ENCODE results near the gene ARMC5. TPM values are rescaled to one million over a fixed set of nuclear protein-coding genes. Genes with fewer than 3 reads are reported as not detected.
A peak's percentile ranks its signal among the peaks of the same experiment; 100 is the strongest.

The ARMC5 gene
- total and polyA plus RNA-seq, 8 donors = 2.3 to 18.1 (median 4.5) TPM

- Histone ChIP-seq H3K27ac (no peak overlapping the region), H3K9me3 (no peaks in the 10 kb centered on the region), H3K36me3 (peaks cover 0 to 9% (median 0%) of the 10 kb centered on the region in 3 donors), H3K4me1 (peaks cover 0 to 8% (median 6%) of the 10 kb centered on the region in 3 donors), H3K27me3 (no peaks in the 10 kb centered on the region), H3K4me3 (no peak overlapping the region)
- ATAC-seq = no peak
- WGBS, 2 donors = 91 to 94% methylated on average over 17 of the region's 17 CpGs
- TF ChIP-seq, protein P1, sequence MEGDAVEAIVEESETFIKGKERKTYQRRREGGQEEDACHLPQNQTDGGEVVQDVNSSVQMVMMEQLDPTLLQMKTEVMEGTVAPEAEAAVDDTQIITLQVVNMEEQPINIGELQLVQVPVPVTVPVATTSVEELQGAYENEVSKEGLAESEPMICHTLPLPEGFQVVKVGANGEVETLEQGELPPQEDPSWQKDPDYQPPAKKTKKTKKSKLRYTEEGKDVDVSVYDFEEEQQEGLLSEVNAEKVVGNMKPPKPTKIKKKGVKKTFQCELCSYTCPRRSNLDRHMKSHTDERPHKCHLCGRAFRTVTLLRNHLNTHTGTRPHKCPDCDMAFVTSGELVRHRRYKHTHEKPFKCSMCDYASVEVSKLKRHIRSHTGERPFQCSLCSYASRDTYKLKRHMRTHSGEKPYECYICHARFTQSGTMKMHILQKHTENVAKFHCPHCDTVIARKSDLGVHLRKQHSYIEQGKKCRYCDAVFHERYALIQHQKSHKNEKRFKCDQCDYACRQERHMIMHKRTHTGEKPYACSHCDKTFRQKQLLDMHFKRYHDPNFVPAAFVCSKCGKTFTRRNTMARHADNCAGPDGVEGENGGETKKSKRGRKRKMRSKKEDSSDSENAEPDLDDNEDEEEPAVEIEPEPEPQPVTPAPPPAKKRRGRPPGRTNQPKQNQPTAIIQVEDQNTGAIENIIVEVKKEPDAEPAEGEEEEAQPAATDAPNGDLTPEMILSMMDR (IDR thresholded peaks at IDR 0.05) = no peak
- peak in 1 of 6 donors; percentile 69 for DNase-seq
- no peak for FAIRE-seq
- intact Hi-C loops (cut with DNase I) = no loop called here
Measured at GRCh38 chr16:31464781-31465260, 5.5 kb downstream of the ARMC5 start.

DNA sequence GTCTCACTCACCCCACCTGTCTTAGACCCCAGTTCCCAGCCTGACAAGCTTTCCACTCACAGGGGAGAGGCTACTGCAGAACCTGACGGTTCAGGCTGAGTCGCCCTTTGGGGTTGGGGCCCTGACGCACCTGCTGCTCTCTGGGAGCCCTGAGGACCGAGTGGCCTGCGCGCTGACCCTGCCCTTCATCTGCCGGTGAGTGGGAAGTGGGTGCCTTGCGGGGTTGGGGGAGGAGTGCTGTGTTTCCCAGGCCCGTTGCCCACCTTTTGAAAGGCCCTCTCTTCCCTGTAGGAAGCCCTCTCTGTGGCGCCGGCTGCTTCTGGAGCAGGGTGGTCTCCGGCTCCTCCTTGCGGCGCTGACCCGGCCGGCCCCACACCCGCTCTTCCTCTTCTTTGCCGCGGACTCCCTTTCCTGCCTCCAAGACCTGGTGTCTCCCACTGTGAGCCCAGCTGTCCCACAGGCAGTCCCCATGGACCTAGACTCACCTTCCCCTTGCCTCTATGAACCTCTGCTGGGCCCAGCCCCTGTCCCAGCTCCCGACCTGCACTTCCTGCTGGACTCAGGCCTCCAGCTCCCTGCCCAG is 6.6 kb downstream of the ARMC5 start:
- peak in 1 of 6 donors; percentile 57 for DNase-seq
- intact Hi-C loops (cut with DNase I) = no loop called here

GRCh38 chr16:31466381-31466841 is 7.1 kb downstream of the ARMC5 start:
- Histone ChIP-seq H3K27ac (no peak overlapping the region), H3K4me3 (no peak overlapping the region), H3K27me3 (no peaks in the 10 kb centered on the region), H3K9me3 (no peaks in the 10 kb centered on the region), H3K36me3 (peaks cover 0 to 9% (median 0%) of the 10 kb centered on the region in 3 donors), H3K4me1 (no peaks in the 10 kb centered on the region)
- DNase-seq (peak in 1 of 6 donors; percentile 80), FAIRE-seq (no peak), ATAC-seq (no peak)
- 91 to 95% methylated on average over 17 to 18 of the region's 18 CpGs for WGBS, 2 donors
- intact Hi-C loops (cut with DNase I) = no loop called here
- TF ChIP-seq, protein P1 (IDR thresholded peaks at IDR 0.05) = no peak

More for the DNA sequence above, 6.6 kb downstream of the ARMC5 start:
- no peak overlapping the region for H3K27ac ChIP-seq
- FAIRE-seq = no peak
- H3K4me1 ChIP-seq = no peaks in the 10 kb centered on the region
- 89 to 96% methylated on average over 18 to 20 of the region's 20 CpGs for WGBS, 2 donors
- no peaks in the 10 kb centered on the region for H3K9me3 ChIP-seq
- H3K4me3 ChIP-seq = no peak overlapping the region
- H3K36me3 ChIP-seq = peaks cover 0 to 9% (median 0%) of the 10 kb centered on the region in 3 donors
- TF ChIP-seq, protein P1 (IDR thresholded peaks at IDR 0.05) = no peak
- ATAC-seq = no peak
- H3K27me3 ChIP-seq = no peaks in the 10 kb centered on the region

- Histone ChIP-seq H3K4me1 (no peaks in the 10 kb centered on the region), H3K4me3 (no peak overlapping the region), H3K36me3 (peaks cover 0 to 7% (median 0%) of the 10 kb centered on the region in 3 donors), H3K9me3 (no peaks in the 10 kb centered on the region), H3K27me3 (no peaks in the 10 kb centered on the region), H3K27ac (no peak overlapping the region)
- no peak for ATAC-seq
- 85 to 95% methylated on average over 5 of the region's 5 CpGs for WGBS, 2 donors
- FAIRE-seq = no peak
- DNase-seq = no peak
- intact Hi-C loops (cut with DNase I) = no loop called here
- TF ChIP-seq, protein P1 (IDR thresholded peaks at IDR 0.05) = no peak
Measured at GRCh38 chr16:31467151-31467773, 8.0 kb downstream of the ARMC5 start.

DNA sequence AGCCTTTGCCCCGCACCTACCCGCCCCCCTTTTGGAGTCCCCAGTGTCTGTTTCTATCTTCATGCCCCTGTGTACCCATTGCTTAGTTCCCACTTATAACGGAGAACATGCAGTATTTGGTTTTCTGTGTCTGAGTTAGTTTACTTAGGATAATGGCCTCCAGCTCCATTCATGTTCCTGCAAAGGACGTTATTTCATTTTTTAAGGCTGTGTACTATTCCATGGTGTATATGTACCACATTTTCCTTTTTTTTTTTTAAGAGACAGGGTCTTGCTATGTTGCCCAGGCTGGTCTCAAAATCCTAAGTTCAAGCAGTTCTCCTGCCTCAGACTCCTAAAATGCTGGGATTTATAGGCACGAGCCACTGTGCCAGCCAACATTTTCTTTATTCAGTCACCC is 8.6 kb downstream of the ARMC5 start:
- Histone ChIP-seq H3K27ac (no peak overlapping the region), H3K9me3 (no peaks in the 10 kb centered on the region), H3K27me3 (no peaks in the 10 kb centered on the region), H3K4me3 (no peak overlapping the region), H3K36me3 (peaks cover 0 to under 1% (median 0%) of the 10 kb centered on the region in 3 donors), H3K4me1 (peaks cover 0 to 3% (median 0%) of the 10 kb centered on the region in 3 donors)
- intact Hi-C loops (cut with DNase I) = no loop called here
- 81 to 88% methylated on average over 5 of the region's 5 CpGs for WGBS, 2 donors
- FAIRE-seq (no peak), DNase-seq (no peak), ATAC-seq (no peak)
- TF ChIP-seq, protein P1 (IDR thresholded peaks at IDR 0.05) = no peak
